CD4-positive, alpha-beta T cell (primary cell): ENCODE measurements around the gene MYO1A. TPM values are rescaled to one million over a fixed set of nuclear protein-coding genes. Genes with fewer than 3 reads are reported as not detected.

Source experiments
- ATAC-seq: fragments of 200-7000 bp; cut with Tn5 transposase; one replicate; pipeline ENCODE4 v1.10.0; 2022; ENCODE audit warnings: mild to moderate bottlenecking; ENCODE audit not compliant: poor library complexity
- CTCF ChIA-PET: fragments of 350-600 bp; sonication (Branson Sonifier 250); formaldehyde crosslinking; loops from one replicate; lab custom pipeline; 2021; ENCODE audit warnings: antibody characterized with exemption, inconsistent platforms; lab: Charles Lee
- POLR2A ChIA-PET: fragments of 350-600 bp; sonication (Branson Sonifier 250); formaldehyde crosslinking; loops from one replicate; lab custom pipeline; 2021; ENCODE audit warnings: antibody characterized with exemption, inconsistent platforms; lab: Charles Lee
- DNase-seq, 14 experiments: peaks; one replicate each; pipeline ENCODE4 v3.0.0-alpha.2; 2013 to 2020; ENCODE audit warnings: mixed read lengths in 2 of 14
- H3K27ac ChIP-seq, 2 donors: one replicate each; pipeline versions ENCODE4 v1.5.1 to v1.7.0; 2013; ENCODE audit warnings: low read length in 2 of 2, low read depth in 1 of 2, mild to moderate bottlenecking in 1 of 2
- H3K27me3 ChIP-seq, 2 experiments: 1 replicate in 1 of 2; 2 replicates in 1 of 2; pipeline versions ENCODE4 v1.6.1 to v1.7.0; 2013; ENCODE audit warnings: low read length in 2 of 2, control low read depth in 1 of 2, mild to moderate bottlenecking in 1 of 2, moderate library complexity in 1 of 2; ENCODE audit not compliant: insufficient read depth in 2 of 2, control insufficient read depth in 1 of 2
- H3K36me3 ChIP-seq: one replicate; pipeline ENCODE4 v1.6.1; 2013; ENCODE audit warnings: low read length, control low read depth; ENCODE audit not compliant: insufficient read depth
- H3K4me1 ChIP-seq: one replicate; pipeline ENCODE4 v1.6.1; 2013; ENCODE audit warnings: low read length, control low read depth; ENCODE audit not compliant: insufficient read depth
- H3K4me3 ChIP-seq: one replicate; pipeline ENCODE4 v1.5.1; 2013; ENCODE audit warnings: mild to moderate bottlenecking, low read length, moderate library complexity
- H3K9me3 ChIP-seq, 2 experiments: 1 replicate in 1 of 2; 2 replicates in 1 of 2; pipeline versions ENCODE4 v1.6.1 to v1.7.0; 2013; ENCODE audit warnings: low read length in 2 of 2, mild to moderate bottlenecking in 2 of 2, control low read depth in 1 of 2, moderate library complexity in 1 of 2; ENCODE audit not compliant: control insufficient read depth in 1 of 2, insufficient read depth in 1 of 2
- H3K27ac Mint-ChIP-seq: one replicate; pipeline ENCODE4 v1.8.0; 2020; ENCODE audit warnings: mixed read lengths
- H3K27me3 Mint-ChIP-seq: one replicate; pipeline ENCODE4 v1.8.0; 2021; ENCODE audit warnings: mixed read lengths
- H3K36me3 Mint-ChIP-seq: one replicate; pipeline ENCODE4 v1.8.0; 2021; ENCODE audit warnings: low read depth, mixed read lengths
- H3K4me1 Mint-ChIP-seq: one replicate; pipeline ENCODE4 v1.8.0; 2021; ENCODE audit warnings: low read depth, mixed read lengths
- H3K4me3 Mint-ChIP-seq: one replicate; pipeline ENCODE4 v1.8.0; 2020; ENCODE audit warnings: mild to moderate bottlenecking, mixed read lengths
- H3K9me3 Mint-ChIP-seq: one replicate; pipeline ENCODE4 v1.8.0; 2020; ENCODE audit warnings: mixed read lengths
- intact Hi-C, 2 experiments: fragments of 100-400 bp; cut with DNase I in 1 of 2; cut with micrococcal nuclease in 1 of 2; formaldehyde crosslinking; loops; one replicate each; pipeline versions ENCODE4 v1.15.1 to v1.9.0; 2023 to 2025; cut with DNase I, micrococcal nuclease
- total RNA-seq, 174 experiments: library from RNA in 2 of 174; stranded (reverse) in 2 of 174; gene quantifications; one replicate each; pipeline ENCODE4 v1.2.3 and lab custom pipeline; 2021 to 2026
- TF ChIP-seq, protein P1 (sequence below): fragments of 200-600 bp; IDR thresholded peaks from one replicate; pipeline ENCODE4 v1.8.0; 2022; ENCODE audit warnings: antibody characterized with exemption, mild to moderate bottlenecking

Gene MYO1A
- total RNA-seq, 2 experiments from 2014 or later, result 1.0 to 1.1 TPM

DNA sequence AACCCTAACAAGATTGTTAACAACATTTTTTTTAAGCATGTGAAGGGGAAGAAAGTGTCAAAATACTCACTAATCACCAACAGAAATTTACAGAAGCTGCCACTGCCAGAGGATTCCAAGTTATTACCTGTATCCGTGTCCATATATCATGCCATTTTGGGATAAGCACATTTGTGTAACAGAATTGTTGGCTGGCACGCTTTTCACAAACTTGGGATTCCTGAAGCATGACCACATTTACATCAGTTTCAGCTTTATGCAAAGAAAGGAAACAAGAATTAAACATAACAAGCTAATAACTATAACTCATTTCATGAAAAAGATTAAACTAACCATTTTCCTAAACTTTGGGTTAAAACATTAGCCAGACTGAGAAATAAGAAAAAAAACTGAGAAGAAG is 22.7 kb upstream of the MYO1A start:
- intact Hi-C loops, result no loop called here

DNA sequence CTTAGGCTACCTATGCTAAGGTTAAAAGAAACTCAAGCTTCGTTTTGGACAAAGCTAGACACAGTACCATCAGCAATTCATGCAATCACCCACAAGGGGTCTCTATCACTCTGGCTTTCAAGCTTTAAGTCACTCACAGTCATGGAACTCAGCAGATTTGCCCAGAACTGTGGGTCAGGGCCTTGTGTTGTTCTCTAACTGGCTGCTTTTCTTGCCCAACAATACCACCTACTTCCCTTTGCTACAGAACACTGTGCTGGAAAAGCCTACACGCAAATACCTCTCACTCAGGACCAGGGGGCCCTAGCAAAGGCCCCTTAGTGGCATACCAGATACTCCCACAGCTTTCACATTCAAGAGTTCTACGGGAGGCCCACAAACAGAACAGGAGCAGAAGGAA is 19.6 kb upstream of the MYO1A start:
- intact Hi-C loops, result loop anchor here (1.0 to 5.0 kb wide), 5 partner anchors 17 to 312 kb away; no protein-coding TSS in a partner anchor
- Histone ChIP-seq H3K27ac (peak overlapping the region; percentile 34 to 38), H3K36me3 (peaks cover 26% of the 10 kb centered on the region), H3K4me1 (peaks cover 9% of the 10 kb centered on the region), H3K9me3 (no peaks in the 10 kb centered on the region), H3K4me3 (no peak overlapping the region), H3K27me3 (no peaks in the 10 kb centered on the region)
- peaks cover 31% of the 10 kb centered on the region for H3K4me1 Mint-ChIP-seq
- no peaks in the 10 kb centered on the region for H3K9me3 Mint-ChIP-seq
- POLR2A ChIA-PET, result interaction anchor here (0.6 to 8.7 kb wide), 14 partner anchors 9 to 160 kb away, joined by 3 to 244 read pairs (median 4); partner anchors contain the start of genes LRP1, NAB2, NEMP1 and SHMT2
- peaks cover 47% of the 10 kb centered on the region for H3K36me3 Mint-ChIP-seq
- no peaks in the 10 kb centered on the region for H3K27me3 Mint-ChIP-seq
- TF ChIP-seq, protein P1, sequence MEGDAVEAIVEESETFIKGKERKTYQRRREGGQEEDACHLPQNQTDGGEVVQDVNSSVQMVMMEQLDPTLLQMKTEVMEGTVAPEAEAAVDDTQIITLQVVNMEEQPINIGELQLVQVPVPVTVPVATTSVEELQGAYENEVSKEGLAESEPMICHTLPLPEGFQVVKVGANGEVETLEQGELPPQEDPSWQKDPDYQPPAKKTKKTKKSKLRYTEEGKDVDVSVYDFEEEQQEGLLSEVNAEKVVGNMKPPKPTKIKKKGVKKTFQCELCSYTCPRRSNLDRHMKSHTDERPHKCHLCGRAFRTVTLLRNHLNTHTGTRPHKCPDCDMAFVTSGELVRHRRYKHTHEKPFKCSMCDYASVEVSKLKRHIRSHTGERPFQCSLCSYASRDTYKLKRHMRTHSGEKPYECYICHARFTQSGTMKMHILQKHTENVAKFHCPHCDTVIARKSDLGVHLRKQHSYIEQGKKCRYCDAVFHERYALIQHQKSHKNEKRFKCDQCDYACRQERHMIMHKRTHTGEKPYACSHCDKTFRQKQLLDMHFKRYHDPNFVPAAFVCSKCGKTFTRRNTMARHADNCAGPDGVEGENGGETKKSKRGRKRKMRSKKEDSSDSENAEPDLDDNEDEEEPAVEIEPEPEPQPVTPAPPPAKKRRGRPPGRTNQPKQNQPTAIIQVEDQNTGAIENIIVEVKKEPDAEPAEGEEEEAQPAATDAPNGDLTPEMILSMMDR, result peak; percentile 87
- DNase-seq, result peak in 13 of 14 experiments; percentile 20 to 89 (median 51)
- ATAC-seq, result peak; percentile 99
- CTCF ChIA-PET, result interaction anchor here (0.6 to 6.3 kb wide), 30 partner anchors 10 to 312 kb away, joined by 3 to 141 read pairs (median 4); partner anchors contain the start of genes LRP1, NAB2, NEMP1 and STAT6
- peak overlapping the region; percentile 81 for H3K27ac Mint-ChIP-seq
- H3K4me3 Mint-ChIP-seq, result peak overlapping the region; percentile 18

More for the DNA sequence above, 22.7 kb upstream of the MYO1A start:
- TF ChIP-seq, protein P1, result no peak
- H3K9me3 ChIP-seq, result no peaks in the 10 kb centered on the region
- DNase-seq (no peak), ATAC-seq (no peak)
- peaks cover 29% of the 10 kb centered on the region for H3K36me3 ChIP-seq
- no peak overlapping the region for H3K4me3 ChIP-seq
- H3K27ac Mint-ChIP-seq, result peak overlapping the region; percentile 69
- CTCF ChIA-PET, result interaction anchor here (0.6 to 6.3 kb wide), 3 partner anchors 19 to 559 kb away, joined by 3 to 141 read pairs (median 67); partner anchors contain the start of genes NAB2 and STAT6
- H3K27me3 Mint-ChIP-seq, result no peaks in the 10 kb centered on the region
- H3K4me1 Mint-ChIP-seq, result peaks cover 25% of the 10 kb centered on the region
- no peaks in the 10 kb centered on the region for H3K27me3 ChIP-seq
- H3K4me3 Mint-ChIP-seq, result no peak overlapping the region
- POLR2A ChIA-PET, result interaction anchor here (1.5 to 8.7 kb wide), 2 partner anchors 8 to 38 kb away, joined by 3 to 244 read pairs; partner anchors contain the start of gene STAT6
- peaks cover 19% of the 10 kb centered on the region for H3K4me1 ChIP-seq
- H3K9me3 Mint-ChIP-seq, result no peaks in the 10 kb centered on the region
- no peak overlapping the region for H3K27ac ChIP-seq
- peaks cover 34% of the 10 kb centered on the region for H3K36me3 Mint-ChIP-seq

DNA sequence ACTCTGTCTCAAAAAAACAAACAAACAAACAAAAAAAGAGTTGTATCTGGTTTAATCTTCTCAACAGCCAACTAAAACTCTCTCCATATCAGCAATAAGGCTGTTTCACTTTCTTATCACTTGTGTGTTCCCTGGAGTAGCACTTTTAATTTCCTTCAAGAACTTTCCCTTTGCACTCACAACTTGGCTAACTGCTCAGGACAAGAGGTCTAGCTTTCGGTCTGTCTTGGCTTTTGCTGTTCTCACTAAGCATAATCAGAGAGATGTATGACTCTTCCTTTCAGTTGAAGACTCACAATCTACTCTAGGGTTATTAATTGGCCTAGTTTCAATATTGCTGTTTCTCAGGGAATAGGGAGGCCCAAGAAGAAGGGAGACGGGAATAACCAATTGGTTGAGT is 16.3 kb upstream of the MYO1A start:
- ATAC-seq, result no peak
- Histone ChIP-seq H3K36me3 (peaks cover 16% of the 10 kb centered on the region), H3K27ac (no peak overlapping the region), H3K27me3 (no peaks in the 10 kb centered on the region), H3K4me3 (no peak overlapping the region), H3K9me3 (no peaks in the 10 kb centered on the region), H3K4me1 (peaks cover 19% of the 10 kb centered on the region)
- no peaks in the 10 kb centered on the region for H3K9me3 Mint-ChIP-seq
- ChIA-PET POLR2A (interaction anchor here (0.6 to 4.8 kb wide), 4 partner anchors 32 to 341 kb away, joined by 3 to 48 read pairs (median 3); partner anchors contain the start of genes LRP1, NACA and STAT6), CTCF (interaction anchor here (0.9 to 1.6 kb wide), 3 partner anchors 46 to 58 kb away, joined by 4 to 9 read pairs (median 4); partner anchors contain the start of gene STAT6)
- H3K4me1 Mint-ChIP-seq, result peaks cover 43% of the 10 kb centered on the region
- DNase-seq, result no peak
- H3K36me3 Mint-ChIP-seq, result peaks cover 39% of the 10 kb centered on the region
- H3K27ac Mint-ChIP-seq, result peak overlapping the region; percentile 69
- intact Hi-C loops, result loop anchor here in 1 of 2 experiments (5.0 kb wide), 1 partner anchor 309 kb away; no protein-coding TSS in a partner anchor
- no peak overlapping the region for H3K4me3 Mint-ChIP-seq
- TF ChIP-seq, protein P1, result no peak
- H3K27me3 Mint-ChIP-seq, result no peaks in the 10 kb centered on the region
